ENCODE results near the gene GPBAR1.
"Not testable (repeated sequence)": the region's sequence is repeated elsewhere in the genome, so short reads cannot be mapped to it uniquely, and the experiment has no call there.

The GPBAR1 gene

GRCh38 chr2:218311541-218312266 is 50.9 kb downstream of the GPBAR1 start:
- not testable (repeated sequence) for DNase-seq

DNA sequence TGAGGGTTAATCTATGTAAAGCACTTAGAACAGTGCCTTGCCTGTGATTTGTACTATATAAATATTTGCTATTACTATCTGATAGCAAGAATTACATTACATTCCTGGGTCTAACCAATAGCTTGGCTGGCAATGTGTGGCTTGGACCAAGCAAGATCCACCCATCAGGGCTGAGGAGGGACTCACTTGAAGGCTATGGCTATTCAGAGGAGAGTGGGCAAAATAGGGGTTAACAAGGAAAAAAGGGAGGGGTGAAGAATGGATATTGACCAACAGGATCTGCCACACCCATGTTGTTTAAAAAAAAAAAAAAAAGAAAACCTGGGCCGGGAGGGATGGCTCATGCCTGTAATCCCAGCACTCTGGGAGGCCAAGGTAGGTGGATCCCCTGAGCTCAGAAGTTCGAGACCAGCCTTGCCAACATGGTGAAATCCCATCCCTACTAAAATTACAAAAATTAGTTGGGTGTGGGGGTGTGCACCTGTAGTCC is 51.5 kb downstream of the GPBAR1 start:
- DNase-seq, result no peak

DNA sequence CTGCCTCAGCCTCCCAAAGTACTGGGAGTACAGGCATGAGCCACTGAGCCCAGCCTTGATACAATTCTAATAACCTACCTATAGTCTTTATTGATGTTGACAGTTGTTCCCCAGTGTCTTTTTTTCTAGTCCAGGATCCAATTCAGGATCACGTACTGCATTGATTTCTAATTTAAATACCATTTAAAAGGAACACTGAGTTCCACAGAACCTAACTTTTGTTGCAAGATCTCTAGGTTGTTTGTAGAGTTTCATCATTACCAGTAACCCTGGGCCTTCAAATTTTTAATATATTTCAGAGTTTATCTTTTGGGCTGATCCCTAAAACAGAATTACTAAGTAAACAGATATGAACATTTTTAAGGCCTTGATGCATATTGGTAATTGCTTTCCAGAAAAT is 52.5 kb downstream of the GPBAR1 start:
- DNase-seq, result no peak

Measured in NCI-H1105 (cell line).